ENCODE measurements around the gene SLC25A23.
A peak's percentile ranks its signal among the peaks of the same experiment; 100 is the strongest.

Gene SLC25A23

DNA sequence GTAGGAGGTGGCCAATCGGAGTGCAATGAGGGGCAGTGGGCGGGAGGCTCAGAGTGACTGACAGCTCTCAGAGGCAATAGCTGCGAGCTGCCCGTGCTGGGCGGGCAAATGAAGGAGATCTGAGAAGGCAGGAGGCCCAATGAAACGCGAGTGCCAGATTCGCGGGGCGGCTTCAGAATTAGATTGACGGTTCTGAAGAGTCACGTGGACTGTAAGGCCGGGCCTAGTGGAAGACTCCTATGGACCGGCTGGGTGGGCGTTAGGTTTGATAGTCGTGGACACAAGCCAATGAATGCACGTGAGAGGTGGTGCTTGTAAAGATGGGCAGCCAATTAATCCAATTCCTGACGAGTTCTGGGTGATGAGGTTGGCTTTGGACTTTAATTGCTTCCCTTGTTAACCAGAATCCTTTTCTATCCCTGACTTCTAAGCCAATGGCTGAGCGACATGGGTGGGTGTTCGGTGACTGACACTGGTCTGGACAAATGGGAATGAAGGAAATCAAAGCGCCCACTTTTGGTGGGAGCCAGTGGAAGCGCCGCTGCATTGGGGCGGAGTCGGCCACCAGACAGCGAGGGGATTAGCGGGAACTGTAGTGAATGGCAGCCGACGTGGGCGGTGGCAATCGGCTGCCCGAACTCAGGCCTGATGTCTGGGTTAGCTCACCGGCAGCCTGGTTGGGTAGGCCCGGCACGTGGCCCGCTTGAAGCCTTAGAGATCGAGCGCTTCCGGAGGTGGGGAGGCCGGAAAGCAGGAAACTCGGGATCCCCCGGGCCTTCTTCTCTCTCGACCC, 34.5 kb downstream of the SLC25A23 start:
- DNase-seq (ENCODE audit: low read depth in 3 of 3), result peak; percentile 96 to 99 (median 99)

DNA sequence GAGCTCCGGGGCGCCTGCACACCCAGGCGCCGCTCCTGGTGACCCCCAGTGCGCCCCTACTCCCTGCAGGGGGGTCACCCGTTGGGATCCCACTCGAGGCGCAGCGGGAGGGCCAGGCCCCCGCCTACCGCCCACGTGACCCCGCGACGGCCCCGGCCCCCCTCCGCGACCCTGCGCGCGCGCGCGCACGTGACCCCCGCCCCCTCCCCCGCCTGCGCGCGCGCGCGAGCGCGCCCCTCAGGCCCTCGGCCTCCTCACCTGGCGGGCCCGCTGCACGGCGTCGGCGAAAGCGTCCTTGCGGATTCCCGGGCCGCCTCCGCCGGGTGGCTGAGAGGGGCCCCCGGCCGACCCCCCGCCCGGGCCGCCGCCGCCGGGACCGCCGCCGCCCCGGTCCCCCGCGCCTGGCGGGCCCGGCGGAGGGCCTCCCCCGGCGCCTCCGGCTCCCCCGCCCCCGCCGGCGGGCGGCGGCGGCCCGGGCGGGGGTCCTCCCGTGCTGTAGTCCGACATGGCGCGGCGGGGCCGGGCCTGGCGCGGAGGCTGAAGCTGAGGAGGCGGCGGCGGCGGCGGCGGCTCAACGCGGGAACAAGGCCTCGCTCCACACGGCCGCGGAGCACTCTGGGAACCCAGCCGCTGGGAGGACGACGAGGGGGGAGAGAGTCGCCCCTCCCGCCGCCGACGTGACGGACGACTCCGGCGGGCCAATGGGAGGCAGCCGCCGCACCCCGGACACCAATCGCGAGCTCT, 35.2 kb downstream of the SLC25A23 start, which contains the start of gene KHSRP:
TSS of gene KHSRP (minus strand) at position 617 of the 744 bp plus-strand sequence. CDS start at position 507, 110 bp downstream.
- DNase-seq (ENCODE audit: low read depth in 3 of 3), result no peak

DNA sequence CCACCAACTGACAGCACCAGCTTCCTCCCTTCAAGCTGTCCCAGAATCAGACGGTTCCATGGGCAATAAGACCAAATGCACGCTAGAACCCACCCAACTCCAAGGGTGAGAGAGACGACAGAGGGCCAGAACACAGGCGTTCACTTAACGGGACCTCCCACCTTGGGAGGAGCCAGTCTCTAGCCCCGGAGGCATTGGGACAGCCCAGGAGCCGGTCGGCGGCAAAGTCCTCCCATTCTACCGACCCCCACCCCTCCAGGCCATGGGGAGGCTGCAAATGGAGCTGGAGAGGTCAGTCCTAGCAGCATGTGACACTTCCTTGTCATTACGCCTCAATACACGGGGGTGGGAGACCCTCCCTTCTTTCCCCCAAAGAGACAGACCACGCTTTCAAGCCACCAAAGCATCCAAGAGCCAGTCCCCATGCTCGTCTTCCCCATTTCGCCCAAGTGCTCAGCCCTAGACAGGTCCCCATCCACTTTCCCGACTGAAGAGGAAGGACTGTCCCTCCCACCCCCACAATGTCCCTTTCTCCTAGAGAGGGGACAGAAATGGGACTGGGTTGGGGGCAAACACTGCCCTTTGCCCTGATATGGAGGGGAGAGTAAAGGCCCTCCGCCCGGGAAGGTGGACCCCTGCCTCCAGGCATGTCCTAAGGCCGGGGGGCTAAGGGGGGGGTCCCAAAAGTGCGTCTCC, 35.9 kb downstream of the SLC25A23 start:
- no peak for DNase-seq (ENCODE audit: low read depth in 3 of 3)

DNA sequence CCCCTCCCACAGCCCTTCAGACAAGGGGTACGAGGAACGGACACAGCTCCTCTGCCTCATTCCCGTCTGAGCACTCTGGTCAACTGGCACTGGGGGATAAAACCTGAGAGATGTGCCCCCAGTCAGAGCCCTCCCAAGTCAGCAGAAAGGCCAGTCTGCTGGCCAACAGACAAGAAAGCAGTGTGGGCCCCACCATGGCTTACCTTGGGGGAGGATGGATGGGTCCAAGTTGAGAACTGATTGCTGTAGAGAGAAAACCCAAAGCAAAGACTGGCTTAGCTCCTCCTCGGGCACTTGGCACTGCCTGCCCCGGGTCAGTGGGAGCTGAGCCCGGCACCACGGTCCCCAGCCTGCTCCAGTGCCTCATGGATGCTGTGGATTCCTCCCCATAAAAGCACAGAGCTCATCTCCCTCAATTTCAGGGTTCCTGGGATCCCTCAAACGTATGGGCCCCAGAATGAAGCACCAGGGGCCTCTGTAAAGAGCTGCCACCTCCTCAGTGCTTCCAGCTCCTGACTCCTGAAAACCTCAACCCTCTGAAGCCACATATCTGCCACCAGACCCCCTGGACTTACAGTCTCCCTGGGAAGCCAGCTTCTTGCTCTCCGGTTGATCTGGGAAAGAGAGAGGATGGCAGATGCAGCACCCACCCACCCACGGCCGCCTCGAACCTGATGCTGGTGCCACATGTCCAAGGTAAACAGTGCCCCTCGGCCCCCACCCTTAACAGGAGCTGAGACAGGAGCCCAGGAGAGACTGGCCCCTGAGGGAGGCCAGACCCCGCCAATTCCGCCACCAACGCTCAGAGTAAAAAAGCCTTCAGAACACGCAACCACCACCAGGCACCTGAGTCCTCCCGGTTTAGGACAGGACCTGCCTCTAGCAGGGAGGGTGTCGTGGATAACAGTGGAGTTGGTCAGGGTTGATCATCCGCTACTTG, 38.2 kb downstream of the SLC25A23 start:
- DNase-seq (ENCODE audit: low read depth in 3 of 3), result no peak

DNA sequence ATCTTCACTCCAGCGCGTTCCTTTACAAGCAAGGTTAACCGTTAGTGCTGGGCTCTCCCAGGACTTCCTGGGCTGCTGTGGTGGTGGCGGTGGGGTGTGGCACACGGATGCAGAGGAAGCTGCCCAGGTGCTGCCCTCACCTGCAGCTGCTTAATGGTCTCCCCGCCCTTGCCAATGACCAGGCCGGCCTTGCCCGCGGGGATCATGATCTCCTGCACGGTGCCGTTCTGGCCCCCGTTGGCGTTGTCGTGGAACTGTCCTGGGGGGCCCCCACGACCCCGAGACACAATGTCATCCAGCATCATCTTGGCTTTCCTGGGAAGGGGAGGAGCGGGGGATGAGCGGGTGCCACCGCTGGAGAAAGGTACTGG, 41.0 kb downstream of the SLC25A23 start:
- DNase-seq (ENCODE audit: low read depth in 3 of 3), result no peak

DNA sequence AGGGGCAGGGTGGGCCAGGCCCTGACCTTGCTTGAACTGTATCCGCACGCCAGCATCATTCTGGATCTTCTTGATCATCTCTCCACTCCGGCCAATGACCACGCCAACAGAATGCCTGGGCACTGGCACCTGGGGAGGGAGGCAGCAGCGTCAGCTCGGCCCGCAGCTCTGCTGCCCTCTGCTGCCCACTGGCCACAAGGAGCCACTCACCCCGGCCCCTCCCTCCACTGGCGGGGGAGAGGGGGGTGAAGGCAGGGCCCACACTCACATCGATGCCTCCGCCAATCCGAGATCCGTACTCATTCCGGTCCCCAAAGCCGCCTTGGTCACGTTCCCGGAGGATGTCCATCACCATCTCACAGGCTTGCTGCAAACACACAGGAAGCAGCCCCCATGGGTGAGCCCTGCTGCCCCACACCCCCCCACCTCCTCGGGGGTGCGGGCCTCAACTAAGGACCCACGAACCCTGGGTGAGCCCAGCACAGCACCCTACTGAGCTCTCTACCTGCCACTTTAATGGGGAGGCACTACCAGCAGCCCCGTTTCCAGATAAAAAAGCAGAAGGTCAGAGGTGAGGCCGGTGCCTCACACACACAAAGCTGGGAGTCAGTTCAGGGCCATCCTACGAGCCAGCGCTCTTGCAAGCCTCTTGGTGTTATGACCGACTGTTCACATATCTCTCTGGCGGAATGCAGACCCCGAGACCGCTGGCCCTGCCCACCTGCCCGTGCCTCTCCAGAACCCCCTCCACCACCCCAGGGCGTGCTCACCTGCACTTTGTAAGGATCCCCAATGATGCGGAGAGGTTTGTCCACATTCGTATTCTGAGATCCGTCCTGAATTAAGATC, 41.7 kb downstream of the SLC25A23 start:
- DNase-seq (ENCODE audit: low read depth in 3 of 3), result no peak

DNA sequence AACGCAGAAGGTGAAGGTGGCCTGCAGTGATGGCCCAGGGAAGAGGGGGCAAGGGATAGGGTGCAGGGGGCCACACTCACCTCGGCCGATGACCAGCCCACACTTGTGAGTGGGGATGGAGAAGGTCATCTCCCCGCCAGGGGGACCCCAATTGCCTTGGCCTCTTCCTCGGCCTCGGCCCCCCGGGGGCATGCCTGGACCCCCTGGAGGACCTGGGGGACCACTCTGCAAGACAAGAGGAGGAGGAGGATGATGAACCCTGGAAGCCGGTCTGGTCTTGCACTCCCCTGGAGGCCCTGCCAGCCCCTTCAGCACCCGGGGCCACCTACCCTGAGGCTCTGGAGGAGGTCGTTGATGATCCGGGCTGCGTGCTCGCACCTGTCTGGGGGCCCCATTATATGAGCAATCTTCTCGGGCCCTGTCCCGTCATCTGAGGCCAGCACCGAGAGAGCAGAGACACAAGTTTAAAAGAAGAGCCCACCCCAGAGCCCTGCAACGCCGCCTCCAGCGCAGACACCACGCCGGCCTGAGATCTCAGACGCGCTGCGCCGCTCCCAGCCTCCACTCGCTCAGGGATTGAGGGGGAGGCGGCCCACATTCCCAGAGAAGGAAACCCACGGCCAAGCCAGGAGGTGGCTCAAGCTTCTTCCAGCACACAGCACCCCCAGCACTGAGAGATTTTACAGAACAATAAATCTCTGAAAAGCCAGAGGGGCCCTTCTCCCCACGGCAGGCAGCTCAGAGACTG, 42.8 kb downstream of the SLC25A23 start:
- no peak for DNase-seq (ENCODE audit: low read depth in 3 of 3)

DNA sequence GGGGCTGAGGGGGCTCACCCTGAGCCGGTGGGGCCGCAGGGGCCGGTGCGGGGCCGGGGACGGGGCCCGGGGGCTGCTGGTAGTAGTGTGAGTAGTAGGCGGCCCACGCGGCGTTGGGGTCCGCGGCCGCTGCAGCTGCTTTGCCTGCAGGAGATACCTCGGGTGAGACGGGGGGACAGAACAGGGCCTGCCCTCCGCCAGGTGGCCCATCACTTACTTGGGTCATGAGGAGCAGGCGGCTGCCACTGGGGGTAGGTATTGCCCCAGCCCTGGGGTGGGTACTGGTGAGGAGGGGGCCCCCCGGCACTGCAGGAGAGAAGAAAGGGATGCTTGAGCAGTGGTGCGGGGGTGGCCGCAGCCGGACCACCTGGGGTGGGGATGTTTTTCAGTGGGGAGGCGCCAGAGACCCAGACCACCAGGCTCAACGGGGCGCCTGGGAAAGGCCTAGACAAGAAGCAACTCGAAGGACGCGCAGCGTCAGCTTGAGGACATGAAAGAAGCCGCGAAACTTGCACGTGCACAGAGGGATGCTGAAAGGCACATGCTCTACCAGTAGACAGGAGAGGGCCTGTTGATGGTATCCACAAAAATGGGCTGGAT, 43.9 kb downstream of the SLC25A23 start:
- no peak for DNase-seq (ENCODE audit: low read depth in 3 of 3)

DNA sequence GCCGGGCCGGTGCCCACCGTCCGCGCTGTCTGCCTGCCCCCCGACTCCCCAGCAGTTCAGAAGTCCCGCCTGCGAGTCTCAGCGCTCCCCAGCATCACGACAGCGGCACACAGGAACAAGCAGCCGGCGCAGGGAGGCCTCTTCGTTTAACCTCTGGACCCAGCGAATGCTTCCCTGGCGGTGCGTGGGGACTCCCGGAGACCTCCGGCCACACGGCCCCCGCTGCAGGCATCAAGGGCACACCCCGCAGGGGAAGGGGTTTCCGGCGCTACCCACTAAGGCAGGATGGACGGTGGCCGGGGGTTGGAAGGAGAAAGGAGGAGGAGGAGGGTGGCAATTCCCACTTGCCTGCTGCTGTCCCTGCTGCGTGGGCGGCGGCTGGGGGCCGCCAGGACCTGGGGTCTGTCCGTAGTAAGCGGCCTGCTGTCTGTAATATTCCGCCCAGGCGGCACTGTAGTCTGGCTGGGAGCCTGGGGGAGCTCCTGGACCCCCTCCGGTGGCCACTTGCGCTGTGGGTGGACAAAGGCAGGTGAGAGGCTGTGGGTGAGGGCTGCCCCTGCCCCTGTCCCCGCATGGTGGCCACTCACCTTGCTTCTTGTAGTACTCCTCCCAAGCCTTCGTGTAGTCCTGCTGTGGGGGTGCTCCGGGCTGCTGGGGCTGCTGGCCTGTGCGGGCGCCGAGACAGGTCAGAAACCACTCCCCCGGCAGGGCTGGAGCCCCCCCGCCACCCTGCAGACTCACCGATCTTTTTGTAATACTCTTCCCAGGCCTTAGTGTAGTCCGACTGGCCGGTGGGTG, 44.6 kb downstream of the SLC25A23 start:
- DNase-seq (ENCODE audit: low read depth in 3 of 3), result no peak

DNA sequence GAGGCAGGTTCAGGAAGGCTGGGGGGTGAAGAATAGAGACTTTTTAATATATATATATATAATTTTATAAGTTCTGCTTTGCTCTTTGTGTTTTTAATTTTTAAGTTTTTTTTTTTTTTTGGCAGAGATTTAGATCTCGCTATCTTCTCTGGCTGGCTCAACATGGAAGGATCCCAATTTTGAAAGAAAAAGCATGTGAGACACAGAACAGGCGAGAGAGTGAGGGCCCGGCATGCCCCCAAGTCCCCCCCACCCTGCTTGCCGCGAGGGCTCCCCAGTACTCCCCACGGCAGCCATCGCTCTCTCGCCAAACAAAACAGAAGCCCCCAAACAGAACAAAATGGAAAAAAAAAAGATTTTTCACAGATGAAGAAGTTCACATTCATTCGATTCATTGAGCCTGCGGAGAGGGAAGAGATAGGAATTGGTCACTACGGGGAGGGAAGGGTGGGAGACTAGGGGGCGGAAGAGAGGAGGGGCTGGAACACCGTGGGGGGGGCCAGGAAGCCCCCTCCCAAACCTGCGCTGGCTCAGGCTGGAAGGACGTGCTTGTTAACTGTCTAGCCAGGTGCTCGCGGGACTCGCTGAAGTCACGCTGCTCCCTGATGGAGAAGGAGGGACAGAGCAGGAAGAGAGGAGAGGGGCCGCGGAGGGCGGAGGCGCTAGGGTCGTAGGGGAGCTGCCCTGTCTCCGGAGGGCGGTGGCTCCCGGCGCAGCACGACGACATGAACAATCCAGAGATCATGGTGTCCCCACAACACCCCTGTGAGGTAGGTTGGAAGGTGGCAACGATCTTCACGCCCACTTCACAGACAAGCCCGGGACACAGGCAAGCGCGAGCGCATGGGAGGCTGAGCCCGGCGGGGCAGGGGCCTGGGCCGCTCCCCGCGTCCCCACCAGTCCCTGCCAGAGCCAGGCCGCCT, 45.6 kb downstream of the SLC25A23 start:
- DNase-seq (ENCODE audit: low read depth in 3 of 3), result no peak

DNA sequence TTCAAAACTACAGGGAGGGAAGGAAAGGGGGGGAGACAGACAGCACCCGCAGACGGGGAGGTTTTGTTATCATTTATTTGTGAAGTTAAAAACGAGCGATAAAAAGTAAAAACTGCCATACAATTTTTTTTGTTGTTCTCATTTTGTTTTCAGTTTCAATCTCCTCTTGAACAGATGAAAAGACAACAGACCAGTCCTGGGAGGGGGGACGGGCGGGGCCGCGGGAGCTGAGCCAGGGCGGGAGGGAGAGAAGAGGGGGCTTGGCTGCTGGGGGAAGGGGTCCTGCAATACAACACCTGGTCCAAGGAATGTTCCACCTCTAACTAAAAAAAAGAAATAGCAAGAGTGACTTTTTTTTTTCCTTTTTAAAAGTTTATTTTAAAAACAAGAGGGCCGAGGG, 46.3 kb downstream of the SLC25A23 start:
- no peak for DNase-seq (ENCODE audit: low read depth in 3 of 3)

DNA sequence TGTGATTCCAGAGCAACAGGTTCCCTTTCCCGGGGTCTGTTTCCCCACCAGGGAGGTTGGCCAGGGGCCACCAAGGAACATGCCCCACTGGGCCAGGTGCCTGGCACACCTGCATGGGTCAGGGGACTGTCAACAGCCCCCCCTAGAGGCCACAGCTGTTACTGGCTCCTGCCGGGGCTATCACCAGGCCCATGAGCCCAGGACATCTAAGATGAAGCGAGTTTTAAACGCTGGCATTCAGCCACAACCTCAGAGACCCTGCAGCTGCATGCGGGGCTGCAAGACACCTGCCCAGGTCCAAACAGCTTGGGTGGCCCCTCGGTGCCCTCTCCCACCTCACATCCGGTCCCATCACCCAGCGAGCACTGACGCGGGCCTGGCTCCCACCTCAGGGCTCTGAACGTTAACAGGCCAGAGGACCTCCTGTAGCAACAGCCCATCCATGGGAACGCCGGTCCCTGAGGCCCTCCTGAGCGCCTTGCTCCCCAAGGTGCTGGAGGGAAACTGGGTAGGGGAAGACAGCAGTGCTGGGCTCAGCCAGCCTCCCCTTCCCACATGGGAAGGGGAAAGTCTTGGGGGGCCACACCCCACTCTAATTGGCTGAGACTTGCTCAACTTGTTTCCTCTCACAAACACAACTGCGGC, 47.0 kb downstream of the SLC25A23 start:
- DNase-seq (ENCODE audit: low read depth in 3 of 3), result peak in 1 of 3 experiments; percentile 26

DNA sequence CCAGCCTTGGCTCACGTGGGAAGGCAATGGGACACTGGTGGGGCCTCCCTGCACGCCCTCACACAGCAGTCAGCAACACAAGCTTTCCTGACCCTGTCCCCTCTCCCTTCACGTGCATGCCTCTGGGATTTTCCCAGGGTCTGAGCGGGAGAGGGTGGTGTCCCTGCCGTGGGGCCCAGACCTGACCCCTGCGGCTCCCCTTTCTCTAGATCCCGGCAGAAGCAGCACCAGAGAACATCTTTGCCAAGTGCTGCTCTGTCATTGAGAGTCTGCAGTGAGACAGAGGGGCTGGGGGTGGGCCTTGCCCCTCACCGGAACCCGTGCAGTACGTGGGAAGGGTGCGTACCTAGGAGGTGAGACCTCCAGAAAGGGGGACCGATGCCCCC, 47.5 kb downstream of the SLC25A23 start:
- no peak for DNase-seq (ENCODE audit: low read depth in 3 of 3)

DNA sequence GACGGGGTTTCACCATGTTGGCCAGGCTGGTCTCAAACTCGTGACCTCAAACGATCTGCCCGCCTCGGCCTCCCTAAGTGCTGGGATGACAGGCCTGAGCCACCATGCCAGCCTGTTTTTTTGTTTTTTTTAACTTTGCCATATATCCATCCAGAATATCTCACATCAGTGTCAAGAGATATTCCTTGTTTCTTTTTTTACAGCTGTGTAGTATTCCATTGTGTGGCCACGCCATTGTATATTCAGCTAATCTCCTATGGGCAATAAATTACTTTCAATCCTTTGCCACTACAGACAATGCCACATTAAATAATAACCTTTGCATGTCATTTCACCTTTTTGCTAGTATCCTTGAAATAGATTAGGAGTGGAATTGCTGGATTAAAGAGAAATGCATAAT, 50.2 kb downstream of the SLC25A23 start:
- DNase-seq (ENCODE audit: low read depth in 3 of 3), result no peak

DNA sequence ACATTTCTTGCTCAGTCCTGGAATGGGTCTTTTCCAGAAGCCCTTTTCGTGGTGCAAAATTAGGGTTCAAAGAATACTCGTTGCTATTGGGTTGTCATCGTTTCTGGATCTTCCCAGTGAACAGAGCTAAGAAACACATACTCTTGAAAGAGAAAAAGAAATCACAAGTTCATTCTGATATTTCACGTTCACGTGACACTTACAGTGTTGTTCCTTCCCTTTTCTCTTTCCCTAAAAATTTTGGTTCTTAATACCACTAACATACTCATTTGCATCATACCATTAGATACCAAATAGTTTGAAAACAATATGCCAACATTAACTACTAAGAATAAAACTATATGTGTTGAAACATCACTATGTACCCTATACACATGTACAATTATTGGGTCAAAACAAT, 53.2 kb downstream of the SLC25A23 start:
- DNase-seq (ENCODE audit: low read depth in 3 of 3), result no peak

DNA sequence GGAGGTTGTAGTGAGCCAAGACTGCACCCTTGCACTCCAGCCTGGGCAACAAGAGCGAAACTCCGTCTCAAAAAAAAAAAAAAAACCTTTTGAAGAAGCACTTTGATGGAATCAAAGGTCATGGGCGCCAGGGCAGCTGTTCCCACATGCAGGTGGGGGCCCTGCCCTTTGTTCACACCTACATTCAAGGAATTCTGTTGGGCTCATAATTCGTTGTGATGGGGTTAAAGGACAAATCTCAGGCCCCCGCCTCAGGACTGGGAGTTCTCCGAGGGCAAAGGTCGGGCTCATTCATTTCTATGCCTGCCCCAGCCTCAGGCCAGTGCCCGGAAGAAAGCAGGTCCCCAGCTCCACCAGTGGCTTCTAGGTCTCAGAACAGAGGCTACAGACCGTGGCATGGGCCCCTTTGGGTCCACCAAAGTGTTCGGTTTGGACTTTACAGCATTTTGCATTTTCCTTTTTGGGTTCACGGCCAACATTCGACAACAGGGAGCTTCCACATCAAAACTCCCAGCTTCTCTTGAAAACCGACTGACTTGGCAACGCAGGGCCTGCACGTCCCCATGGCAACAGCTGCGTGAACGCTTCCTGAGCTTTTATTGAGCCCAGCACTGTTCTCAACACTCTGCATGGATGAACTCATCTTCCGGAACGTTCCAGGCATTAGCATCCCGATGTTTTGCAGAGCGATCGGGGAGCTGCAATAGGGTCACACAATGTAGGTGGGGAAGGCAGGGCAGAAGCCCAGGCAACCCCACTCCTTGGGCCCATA, 56.6 kb downstream of the SLC25A23 start:
- no peak for DNase-seq (ENCODE audit: low read depth in 3 of 3)
